CD4-positive, alpha-beta T cell (primary cell): Measurements from ENCODE around the gene ZNF432. TPM values are rescaled to one million over a fixed set of nuclear protein-coding genes. Genes with fewer than 3 reads are reported as not detected.

Experiments used
- ATAC-seq: fragments of 200-7000 bp; cut with Tn5 transposase; one replicate; pipeline ENCODE4 v1.10.0; 2022; ENCODE audit warnings: mild to moderate bottlenecking; ENCODE audit not compliant: poor library complexity
- CTCF ChIA-PET: fragments of 350-600 bp; sonication (Branson Sonifier 250); formaldehyde crosslinking; loops from one replicate; lab custom pipeline; 2021; ENCODE audit warnings: antibody characterized with exemption, inconsistent platforms; lab: Charles Lee
- POLR2A ChIA-PET: fragments of 350-600 bp; sonication (Branson Sonifier 250); formaldehyde crosslinking; loops from one replicate; lab custom pipeline; 2021; ENCODE audit warnings: antibody characterized with exemption, inconsistent platforms; lab: Charles Lee
- DNase-seq, 14 experiments: peaks; one replicate each; pipeline ENCODE4 v3.0.0-alpha.2; 2013 to 2020; ENCODE audit warnings: mixed read lengths in 2 of 14
- H3K27ac ChIP-seq, 2 donors: one replicate each; pipeline versions ENCODE4 v1.5.1 to v1.7.0; 2013; ENCODE audit warnings: low read length in 2 of 2, low read depth in 1 of 2, mild to moderate bottlenecking in 1 of 2
- H3K27me3 ChIP-seq, 2 experiments: 1 replicate in 1 of 2; 2 replicates in 1 of 2; pipeline versions ENCODE4 v1.6.1 to v1.7.0; 2013; ENCODE audit warnings: low read length in 2 of 2, control low read depth in 1 of 2, mild to moderate bottlenecking in 1 of 2, moderate library complexity in 1 of 2; ENCODE audit not compliant: insufficient read depth in 2 of 2, control insufficient read depth in 1 of 2
- H3K36me3 ChIP-seq: one replicate; pipeline ENCODE4 v1.6.1; 2013; ENCODE audit warnings: low read length, control low read depth; ENCODE audit not compliant: insufficient read depth
- H3K4me1 ChIP-seq: one replicate; pipeline ENCODE4 v1.6.1; 2013; ENCODE audit warnings: low read length, control low read depth; ENCODE audit not compliant: insufficient read depth
- H3K4me3 ChIP-seq: one replicate; pipeline ENCODE4 v1.5.1; 2013; ENCODE audit warnings: mild to moderate bottlenecking, low read length, moderate library complexity
- H3K9me3 ChIP-seq, 2 experiments: 1 replicate in 1 of 2; 2 replicates in 1 of 2; pipeline versions ENCODE4 v1.6.1 to v1.7.0; 2013; ENCODE audit warnings: low read length in 2 of 2, mild to moderate bottlenecking in 2 of 2, control low read depth in 1 of 2, moderate library complexity in 1 of 2; ENCODE audit not compliant: control insufficient read depth in 1 of 2, insufficient read depth in 1 of 2
- H3K27ac Mint-ChIP-seq: one replicate; pipeline ENCODE4 v1.8.0; 2020; ENCODE audit warnings: mixed read lengths
- H3K27me3 Mint-ChIP-seq: one replicate; pipeline ENCODE4 v1.8.0; 2021; ENCODE audit warnings: mixed read lengths
- H3K36me3 Mint-ChIP-seq: one replicate; pipeline ENCODE4 v1.8.0; 2021; ENCODE audit warnings: low read depth, mixed read lengths
- H3K4me1 Mint-ChIP-seq: one replicate; pipeline ENCODE4 v1.8.0; 2021; ENCODE audit warnings: low read depth, mixed read lengths
- H3K4me3 Mint-ChIP-seq: one replicate; pipeline ENCODE4 v1.8.0; 2020; ENCODE audit warnings: mild to moderate bottlenecking, mixed read lengths
- H3K9me3 Mint-ChIP-seq: one replicate; pipeline ENCODE4 v1.8.0; 2020; ENCODE audit warnings: mixed read lengths
- intact Hi-C, 2 experiments: fragments of 100-400 bp; cut with DNase I in 1 of 2; cut with micrococcal nuclease in 1 of 2; formaldehyde crosslinking; loops; one replicate each; pipeline versions ENCODE4 v1.15.1 to v1.9.0; 2023 to 2025; cut with DNase I, micrococcal nuclease
- total RNA-seq, 174 experiments: library from RNA in 2 of 174; stranded (reverse) in 2 of 174; gene quantifications; one replicate each; pipeline ENCODE4 v1.2.3 and lab custom pipeline; 2021 to 2026
- TF ChIP-seq, protein P1 (sequence below): fragments of 200-600 bp; IDR thresholded peaks from one replicate; pipeline ENCODE4 v1.8.0; 2022; ENCODE audit warnings: antibody characterized with exemption, mild to moderate bottlenecking

The ZNF432 gene
- total RNA-seq, 2 experiments from 2014 or later: 16.3 to 19.2 TPM

DNA sequence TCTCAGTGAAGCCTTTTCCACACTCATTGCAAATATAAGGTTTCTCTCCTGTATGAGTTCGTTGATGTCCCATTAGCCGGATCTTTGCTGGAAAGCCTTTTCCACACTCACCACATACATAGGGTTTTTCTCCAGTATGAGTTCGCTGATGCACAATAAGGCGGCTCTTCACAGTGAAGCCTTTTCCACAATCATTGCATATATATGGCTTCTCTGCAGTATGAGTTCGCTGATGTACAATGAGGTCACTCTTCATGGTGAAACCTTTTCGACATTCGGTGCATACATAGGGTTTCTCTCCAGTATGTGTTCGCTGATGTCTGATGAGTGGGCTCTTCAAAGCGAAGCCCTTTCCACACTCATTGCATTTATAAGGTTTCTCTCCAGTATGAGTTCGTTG lies 55.2 kb downstream of the ZNF432 start:
- DNase-seq: no peak
- intact Hi-C loops: no loop called here

DNA sequence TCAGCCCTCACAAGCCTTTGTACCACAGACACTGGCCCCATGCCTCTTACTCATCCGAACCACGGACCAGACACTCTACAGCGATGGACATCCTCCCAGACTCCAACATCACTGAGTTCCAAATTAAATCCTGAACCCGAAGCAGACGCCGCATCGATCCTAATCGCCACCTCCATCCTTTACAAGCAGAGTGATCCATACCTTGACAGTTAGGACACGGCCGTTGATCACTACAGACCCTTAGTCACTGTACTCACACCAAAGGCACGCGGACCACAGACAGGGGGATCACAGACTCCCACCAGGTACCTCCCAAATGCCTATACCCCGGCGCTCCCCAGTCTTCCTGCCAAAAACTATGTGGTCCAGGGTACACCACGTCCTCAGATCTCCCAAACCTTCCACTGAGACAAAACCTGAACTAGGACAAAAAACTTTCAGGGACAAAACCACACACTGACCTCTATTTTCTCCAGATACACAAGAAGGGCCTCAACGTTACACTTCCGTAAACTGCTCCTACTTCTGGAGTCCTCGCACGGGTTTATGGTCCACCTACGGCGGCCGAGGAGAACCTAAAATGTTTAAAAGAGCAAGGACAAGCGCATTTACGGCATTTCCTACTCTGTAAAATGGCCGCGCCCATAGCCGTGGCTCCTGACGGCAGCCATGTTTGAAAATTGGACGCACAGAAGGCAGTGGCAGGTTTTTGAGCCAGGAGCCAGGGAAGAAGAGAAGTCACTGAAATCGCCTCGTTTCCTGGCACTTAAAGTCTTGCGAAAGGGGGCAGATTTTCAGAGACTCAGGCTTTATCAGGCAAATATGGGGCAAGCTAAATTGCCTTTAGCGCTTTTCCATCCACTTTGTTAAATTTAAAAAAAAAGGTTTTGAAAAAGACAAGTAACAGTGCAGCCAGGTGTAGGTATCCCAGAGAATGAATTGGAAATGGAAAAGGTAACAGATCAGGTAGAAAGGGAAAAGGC lies 62.0 kb downstream of the ZNF432 start, which contains the start of gene ZNF350:
ZNF350 (minus strand) TSS at position 532 of the 983 bp plus-strand sequence. CDS start 12,480 bp downstream, outside the sequence.
- ChIA-PET CTCF (interaction anchor here (1.1 to 1.2 kb wide), 2 partner anchors 12 to 153 kb away, joined by 3 read pairs; partner anchors contain the start of gene ZNF616), POLR2A (interaction anchor here (0.9 to 1.1 kb wide), 3 partner anchors 21 to 82 kb away, joined by 3 to 4 read pairs (median 4); partner anchors contain the start of gene ZNF649)
- Mint-ChIP-seq H3K4me1 (peaks cover 24% of the 10 kb centered on the region), H3K36me3 (peaks cover 82% of the 10 kb centered on the region), H3K27me3 (no peaks in the 10 kb centered on the region), H3K9me3 (peaks cover 14% of the 10 kb centered on the region), H3K27ac (peak within 1 kb of the TSS; percentile 78), H3K4me3 (peak within 1 kb of the TSS; percentile 92)
- H3K36me3 ChIP-seq: peaks cover 11% of the 10 kb centered on the region
- TF ChIP-seq, protein P1, sequence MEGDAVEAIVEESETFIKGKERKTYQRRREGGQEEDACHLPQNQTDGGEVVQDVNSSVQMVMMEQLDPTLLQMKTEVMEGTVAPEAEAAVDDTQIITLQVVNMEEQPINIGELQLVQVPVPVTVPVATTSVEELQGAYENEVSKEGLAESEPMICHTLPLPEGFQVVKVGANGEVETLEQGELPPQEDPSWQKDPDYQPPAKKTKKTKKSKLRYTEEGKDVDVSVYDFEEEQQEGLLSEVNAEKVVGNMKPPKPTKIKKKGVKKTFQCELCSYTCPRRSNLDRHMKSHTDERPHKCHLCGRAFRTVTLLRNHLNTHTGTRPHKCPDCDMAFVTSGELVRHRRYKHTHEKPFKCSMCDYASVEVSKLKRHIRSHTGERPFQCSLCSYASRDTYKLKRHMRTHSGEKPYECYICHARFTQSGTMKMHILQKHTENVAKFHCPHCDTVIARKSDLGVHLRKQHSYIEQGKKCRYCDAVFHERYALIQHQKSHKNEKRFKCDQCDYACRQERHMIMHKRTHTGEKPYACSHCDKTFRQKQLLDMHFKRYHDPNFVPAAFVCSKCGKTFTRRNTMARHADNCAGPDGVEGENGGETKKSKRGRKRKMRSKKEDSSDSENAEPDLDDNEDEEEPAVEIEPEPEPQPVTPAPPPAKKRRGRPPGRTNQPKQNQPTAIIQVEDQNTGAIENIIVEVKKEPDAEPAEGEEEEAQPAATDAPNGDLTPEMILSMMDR: no peak
- H3K27me3 ChIP-seq: no peaks in the 10 kb centered on the region
- peaks cover 17% of the 10 kb centered on the region for H3K4me1 ChIP-seq
- peak; percentile 76 to 97 (median 85) for DNase-seq
- intact Hi-C loops: loop anchor here (1.0 to 10.0 kb wide), 8 partner anchors 22 to 99 kb away; partner anchors contain the start of genes ZNF432 (in 2 of the 2), ZNF615 (in 2 of the 2), ZNF577 (in 1 of the 2) and ZNF613 (in 1 of the 2)
- peak; percentile 99 for ATAC-seq
- H3K4me3 ChIP-seq: peak within 1 kb of the TSS; percentile 88
- H3K9me3 ChIP-seq: peaks cover 58 to 73% of the 10 kb centered on the region in 2 experiments
- H3K27ac ChIP-seq: peak within 1 kb of the TSS; percentile 29 to 67

More for the DNA sequence above, 55.2 kb downstream of the ZNF432 start:
- no peaks in the 10 kb centered on the region for H3K27me3 Mint-ChIP-seq
- H3K36me3 ChIP-seq: peaks cover 45% of the 10 kb centered on the region
- TF ChIP-seq, protein P1: no peak
- H3K9me3 Mint-ChIP-seq: peaks cover 26% of the 10 kb centered on the region
- peaks cover 95% of the 10 kb centered on the region for H3K36me3 Mint-ChIP-seq
- peaks cover 42 to 98% of the 10 kb centered on the region in 2 experiments for H3K9me3 ChIP-seq
- H3K27me3 ChIP-seq: no peaks in the 10 kb centered on the region
- no peak overlapping the region for H3K27ac ChIP-seq
- ChIA-PET POLR2A (no interaction called here), CTCF (no interaction called here)
- H3K4me3 ChIP-seq: no peak overlapping the region
- no peak for ATAC-seq
- no peaks in the 10 kb centered on the region for H3K4me1 ChIP-seq
- H3K27ac Mint-ChIP-seq: no peak overlapping the region
- no peaks in the 10 kb centered on the region for H3K4me1 Mint-ChIP-seq
- no peak overlapping the region for H3K4me3 Mint-ChIP-seq

- intact Hi-C loops: loop anchor here in 1 of 2 experiments (10.0 kb wide), 1 partner anchor 79 kb away; the partner anchor contains the start of gene ZNF649
- H3K4me1 ChIP-seq: peaks cover 17% of the 10 kb centered on the region
- H3K36me3 Mint-ChIP-seq: peaks cover 88% of the 10 kb centered on the region
- H3K27ac ChIP-seq: no peak overlapping the region
- CTCF ChIA-PET: no interaction called here
- H3K36me3 ChIP-seq: peaks cover 35% of the 10 kb centered on the region
- H3K27me3 Mint-ChIP-seq: no peaks in the 10 kb centered on the region
- ATAC-seq: no peak
- H3K4me3 Mint-ChIP-seq: peak overlapping the region; percentile 30
- peaks cover 48 to 76% of the 10 kb centered on the region in 2 experiments for H3K9me3 ChIP-seq
- DNase-seq: no peak
- TF ChIP-seq, protein P1: no peak
- H3K4me1 Mint-ChIP-seq: peaks cover 24% of the 10 kb centered on the region
- peaks cover 16% of the 10 kb centered on the region for H3K9me3 Mint-ChIP-seq
- no peak overlapping the region for H3K27ac Mint-ChIP-seq
- H3K4me3 ChIP-seq: no peak overlapping the region
- no peaks in the 10 kb centered on the region for H3K27me3 ChIP-seq
- POLR2A ChIA-PET: no interaction called here
These were observed 65.3 kb downstream of the ZNF432 start for GRCh38 chr19:51983361-51983760.

Other genes starting within 250 kb of the ZNF432 start
- gene ZNF577, start 160.9 kb downstream of the ZNF432 start, total RNA-seq: 10 to 100 TPM in 1 of 2 experiments, 1 to 10 TPM in 1; 8.0 to 10.3 TPM
- gene ZNF649, start 143.8 kb downstream of the ZNF432 start, total RNA-seq: 10 to 100 TPM; 13.0 to 13.2 TPM
- 1 to 10 TPM in 1 of 2 experiments, under 1 TPM in 1; 0.67 to 1.3 TPM for gene ZNF613, start 121.4 kb downstream of the ZNF432 start, total RNA-seq
- gene ZNF350, start 62.0 kb downstream of the ZNF432 start, total RNA-seq: 10 to 100 TPM; 37.6 to 39.2 TPM
- 1 to 10 TPM; 8.9 to 9.2 TPM for gene ZNF615, start 40.6 kb downstream of the ZNF432 start, total RNA-seq
- 10 to 100 TPM in 1 of 2 experiments, 1 to 10 TPM in 1; 9.7 to 10.5 TPM for gene ZNF614, start 20.5 kb downstream of the ZNF432 start, total RNA-seq
- gene ZNF841, start 46.9 kb upstream of the ZNF432 start, total RNA-seq: 10 to 100 TPM; 20.0 TPM
- 1 to 10 TPM in 1 of 2 experiments, under 1 TPM in 1; 0.99 to 1.5 TPM for gene ZNF616, start 91.1 kb upstream of the ZNF432 start, total RNA-seq
- gene ZNF836, start 122.8 kb upstream of the ZNF432 start, total RNA-seq: 10 to 100 TPM; 24.1 to 26.2 TPM
- gene PPP2R1A, start 141.2 kb upstream of the ZNF432 start, total RNA-seq: 100 to 1,000 TPM; 151 to 157 TPM
- 10 to 100 TPM; 39.3 to 43.2 TPM for gene ZNF766, start 220.7 kb upstream of the ZNF432 start, total RNA-seq
- 1 to 10 TPM; 4.8 to 5.3 TPM for gene ZNF480, start 248.3 kb upstream of the ZNF432 start, total RNA-seq